ENCODE measurements around the gene PCDHB8.
"Not testable (repeated sequence)": the region's sequence is repeated elsewhere in the genome, so short reads cannot be mapped to it uniquely, and the experiment has no call there.

The PCDHB8 gene

DNA sequence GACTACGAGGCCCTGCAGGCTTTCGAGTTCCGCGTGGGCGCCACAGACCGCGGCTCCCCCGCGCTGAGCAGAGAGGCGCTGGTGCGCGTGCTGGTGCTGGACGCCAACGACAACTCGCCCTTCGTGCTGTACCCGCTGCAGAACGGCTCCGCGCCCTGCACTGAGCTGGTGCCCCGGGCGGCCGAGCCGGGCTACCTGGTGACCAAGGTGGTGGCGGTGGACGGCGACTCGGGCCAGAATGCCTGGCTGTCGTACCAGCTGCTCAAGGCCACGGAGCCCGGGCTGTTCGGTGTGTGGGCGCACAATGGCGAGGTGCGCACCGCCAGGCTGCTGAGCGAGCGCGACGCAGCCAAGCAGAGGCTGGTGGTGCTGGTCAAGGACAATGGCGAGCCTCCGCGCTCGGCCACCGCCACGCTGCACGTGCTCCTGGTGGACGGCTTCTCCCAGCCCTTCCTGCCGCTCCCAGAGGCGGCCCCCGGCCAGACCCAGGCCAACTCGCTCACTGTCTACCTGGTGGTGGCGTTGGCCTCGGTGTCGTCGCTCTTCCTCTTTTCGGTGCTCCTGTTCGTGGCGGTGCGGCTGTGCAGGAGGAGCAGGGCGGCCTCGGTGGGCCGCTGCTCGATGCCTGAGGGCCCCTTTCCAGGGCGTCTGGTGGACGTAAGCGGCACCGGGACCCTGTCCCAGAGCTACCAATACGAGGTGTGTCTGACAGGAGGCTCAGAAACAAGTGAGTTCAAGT is 6.7 kb downstream of the PCDHB8 start:
- DNase-seq (ENCODE audit: low spot score), result not testable (repeated sequence)

DNA sequence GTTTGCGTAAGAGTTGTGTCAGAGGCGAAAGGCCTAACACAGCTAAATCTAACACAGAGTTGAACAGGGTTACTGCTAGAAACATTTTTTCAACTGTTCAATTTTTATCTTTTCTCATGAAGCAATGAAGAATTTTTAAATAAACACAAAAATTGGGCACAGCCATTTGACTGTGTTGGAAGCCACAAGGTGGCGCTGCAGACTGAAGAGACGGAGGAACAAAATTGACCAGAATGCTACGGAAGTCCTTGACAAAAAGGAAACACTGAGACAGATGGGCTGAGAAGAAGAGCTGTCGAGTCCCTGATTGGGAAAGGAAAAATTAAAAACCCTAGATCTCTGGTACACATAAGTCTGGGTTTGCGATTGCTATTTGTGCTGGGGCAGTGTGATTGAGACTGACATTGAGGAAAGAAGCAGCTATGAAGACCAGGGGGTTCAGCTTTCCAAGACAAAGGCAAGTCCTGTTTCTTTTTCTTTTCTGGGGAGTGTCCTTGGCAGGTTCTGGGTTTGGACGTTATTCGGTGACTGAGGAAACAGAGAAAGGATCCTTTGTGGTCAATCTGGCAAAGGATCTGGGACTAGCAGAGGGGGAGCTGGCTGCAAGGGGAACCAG is 9.4 kb downstream of the PCDHB8 start, which contains the start of gene PCDHB9:
Gene PCDHB9 (plus strand): TSS at position 265 of the 616 bp plus-strand sequence. CDS start 158 bp downstream, at position 423.
- DNase-seq (ENCODE audit: low spot score), result no peak

DNA sequence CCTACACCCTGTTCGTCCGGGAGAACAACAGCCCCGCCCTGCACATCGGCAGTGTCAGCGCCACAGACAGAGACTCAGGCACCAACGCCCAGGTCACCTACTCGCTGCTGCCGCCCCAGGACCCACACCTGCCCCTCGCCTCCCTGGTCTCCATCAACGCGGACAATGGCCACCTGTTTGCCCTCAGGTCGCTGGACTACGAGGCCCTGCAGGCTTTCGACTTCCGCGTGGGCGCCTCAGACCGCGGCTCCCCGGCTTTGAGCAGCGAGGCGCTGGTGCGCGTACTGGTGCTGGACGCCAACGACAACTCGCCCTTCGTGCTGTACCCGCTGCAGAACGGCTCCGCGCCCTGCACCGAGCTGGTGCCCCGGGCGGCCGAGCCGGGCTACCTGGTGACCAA is 11.1 kb downstream of the PCDHB8 start:
- not testable (repeated sequence) for DNase-seq (ENCODE audit: low spot score)

DNA sequence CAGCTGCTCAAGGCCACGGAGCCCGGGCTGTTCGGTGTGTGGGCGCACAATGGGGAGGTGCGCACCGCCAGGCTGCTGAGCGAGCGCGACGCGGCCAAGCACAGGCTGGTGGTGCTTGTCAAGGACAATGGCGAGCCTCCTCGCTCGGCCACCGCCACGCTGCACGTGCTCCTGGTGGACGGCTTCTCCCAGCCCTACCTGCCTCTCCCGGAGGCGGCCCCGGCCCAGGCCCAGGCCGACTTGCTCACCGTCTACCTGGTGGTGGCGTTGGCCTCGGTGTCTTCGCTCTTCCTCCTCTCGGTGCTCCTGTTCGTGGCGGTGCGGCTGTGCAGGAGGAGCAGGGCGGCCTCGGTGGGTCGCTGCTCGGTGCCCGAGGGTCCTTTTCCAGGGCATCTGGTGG is 11.5 kb downstream of the PCDHB8 start:
- not testable (repeated sequence) for DNase-seq (ENCODE audit: low spot score)

DNA sequence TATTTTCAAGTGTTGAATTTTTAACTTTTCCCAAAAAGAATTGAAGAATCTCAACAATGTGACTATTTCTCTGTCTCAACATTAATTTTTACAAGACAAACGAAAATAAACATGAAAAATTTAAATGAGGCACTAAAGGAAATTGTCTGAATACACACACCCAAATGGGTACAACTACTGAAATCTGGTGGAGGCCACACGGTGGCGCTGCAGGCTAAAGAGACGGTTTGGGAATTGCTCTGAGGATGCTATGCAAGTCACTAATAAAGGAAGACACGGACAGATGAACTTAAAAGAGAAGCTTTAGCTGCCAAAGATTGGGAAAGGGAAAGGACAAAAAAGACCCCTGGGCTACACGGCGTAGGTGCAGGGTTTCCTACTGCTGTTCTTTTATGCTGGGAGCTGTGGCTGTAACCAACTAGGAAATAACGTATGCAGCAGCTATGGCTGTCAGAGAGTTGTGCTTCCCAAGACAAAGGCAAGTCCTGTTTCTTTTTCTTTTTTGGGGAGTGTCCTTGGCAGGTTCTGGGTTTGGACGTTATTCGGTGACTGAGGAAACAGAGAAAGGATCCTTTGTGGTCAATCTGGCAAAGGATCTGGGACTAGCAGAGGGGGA is 14.6 kb downstream of the PCDHB8 start, which contains the start of gene PCDHB10:
Gene PCDHB10 (plus strand): TSS at position 244 of the 616 bp plus-strand sequence. CDS start 200 bp downstream, at position 444.
- peak; percentile 66 for DNase-seq (ENCODE audit: low spot score)

DNA sequence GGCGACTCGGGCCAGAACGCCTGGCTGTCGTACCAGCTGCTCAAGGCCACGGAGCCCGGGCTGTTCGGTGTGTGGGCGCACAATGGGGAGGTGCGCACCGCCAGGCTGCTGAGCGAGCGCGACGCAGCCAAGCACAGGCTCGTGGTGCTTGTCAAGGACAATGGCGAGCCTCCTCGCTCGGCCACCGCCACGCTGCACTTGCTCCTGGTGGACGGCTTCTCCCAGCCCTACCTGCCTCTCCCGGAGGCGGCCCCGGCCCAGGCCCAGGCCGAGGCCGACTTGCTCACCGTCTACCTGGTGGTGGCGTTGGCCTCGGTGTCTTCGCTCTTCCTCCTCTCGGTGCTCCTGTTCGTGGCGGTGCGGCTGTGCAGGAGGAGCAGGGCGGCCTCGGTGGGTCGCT is 16.7 kb downstream of the PCDHB8 start:
- not testable (repeated sequence) for DNase-seq (ENCODE audit: low spot score)

DNA sequence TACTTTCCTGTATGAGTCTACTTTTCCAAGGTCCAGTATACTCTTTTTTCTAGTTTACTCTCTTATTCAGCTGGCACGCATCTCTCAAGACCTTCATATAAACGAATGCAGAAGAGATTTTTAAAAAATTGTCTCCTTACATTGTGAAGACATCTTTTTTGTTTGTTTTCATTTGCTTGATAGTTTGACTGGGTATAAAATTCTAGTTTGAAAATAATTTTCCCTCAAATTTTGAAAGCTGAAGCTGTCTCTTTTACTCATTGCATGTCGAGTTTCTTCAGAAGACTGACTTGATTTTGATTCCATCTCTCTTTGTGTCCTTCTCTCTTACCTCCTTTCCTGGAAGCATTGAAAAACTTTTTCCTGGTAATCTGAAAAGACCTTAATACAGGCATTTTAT is 18.8 kb downstream of the PCDHB8 start:
- DNase-seq (ENCODE audit: low spot score), result no peak

DNA sequence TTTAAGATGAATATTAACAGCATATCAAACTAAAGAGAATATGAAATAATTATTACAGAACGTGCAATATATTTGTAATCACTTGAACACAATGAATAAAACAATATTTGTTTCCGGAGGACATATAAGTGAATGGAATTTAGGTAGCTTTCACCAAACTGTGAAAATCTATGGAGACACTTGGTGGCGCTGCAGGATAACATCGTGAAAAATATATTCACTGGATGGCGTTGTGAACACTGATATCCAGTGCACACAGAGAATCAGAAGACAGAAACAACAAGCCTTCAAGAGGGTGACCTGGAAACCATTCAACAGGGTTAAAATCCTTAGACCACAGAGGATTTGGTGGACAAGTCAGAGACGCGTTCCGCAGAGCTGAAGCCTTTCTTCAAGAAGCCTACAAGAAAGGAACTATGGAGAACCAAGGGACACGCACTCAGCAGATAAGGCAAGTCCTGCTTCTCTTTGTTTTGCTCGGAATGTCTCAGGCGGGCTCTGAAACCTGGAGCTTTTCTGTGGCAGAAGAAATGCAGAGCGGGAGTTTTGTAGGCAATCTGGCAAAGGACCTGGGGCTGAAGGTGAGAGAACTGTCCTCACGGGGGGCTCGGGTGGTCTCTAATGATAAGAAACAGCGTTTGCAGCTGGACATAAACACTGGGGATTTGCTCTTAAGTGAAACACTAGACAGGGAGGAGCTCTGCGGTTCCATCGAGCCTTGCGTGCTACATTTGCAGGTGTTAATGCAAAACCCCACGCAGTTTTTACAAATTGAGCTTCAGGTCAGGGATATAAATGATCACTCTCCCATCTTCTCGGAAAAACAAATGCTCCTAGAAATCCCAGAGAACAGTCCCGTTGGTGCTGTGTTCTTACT is 22.0 kb downstream of the PCDHB8 start, which contains the start of gene PCDHB11:
Gene PCDHB11 (plus strand): TSS at position 269 of the 877 bp plus-strand sequence. CDS start 148 bp downstream, at position 417.
- DNase-seq (ENCODE audit: low spot score), result no peak

DNA sequence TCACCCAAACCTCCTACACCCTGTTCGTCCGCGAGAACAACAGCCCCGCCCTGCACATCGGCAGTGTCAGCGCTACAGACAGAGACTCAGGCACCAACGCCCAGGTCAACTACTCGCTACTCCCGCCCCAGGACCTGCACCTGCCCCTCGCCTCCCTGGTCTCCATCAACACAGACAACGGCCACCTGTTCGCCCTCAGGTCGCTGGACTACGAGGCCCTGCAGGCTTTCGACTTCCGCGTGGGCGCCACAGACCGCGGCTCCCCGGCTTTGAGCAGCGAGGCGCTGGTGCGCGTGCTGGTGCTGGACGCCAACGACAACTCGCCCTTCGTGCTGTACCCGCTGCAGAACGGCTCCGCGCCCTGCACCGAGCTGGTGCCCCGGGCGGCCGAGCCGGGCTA is 23.5 kb downstream of the PCDHB8 start:
- not testable (repeated sequence) for DNase-seq (ENCODE audit: low spot score)

DNA sequence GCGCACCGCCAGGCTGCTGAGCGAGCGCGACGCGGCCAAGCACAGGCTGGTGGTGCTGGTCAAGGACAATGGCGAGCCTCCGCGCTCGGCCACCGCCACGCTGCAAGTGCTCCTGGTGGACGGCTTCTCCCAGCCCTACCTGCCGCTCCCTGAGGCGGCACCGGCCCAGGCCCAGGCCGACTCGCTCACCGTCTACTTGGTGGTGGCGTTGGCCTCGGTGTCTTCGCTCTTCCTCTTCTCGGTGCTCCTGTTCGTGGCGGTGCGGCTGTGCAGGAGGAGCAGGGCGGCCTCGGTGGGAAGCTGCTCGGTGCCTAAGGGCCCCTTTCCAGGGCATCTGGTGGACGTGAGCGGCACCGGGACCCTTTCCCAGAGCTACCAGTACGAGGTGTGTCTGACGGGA is 24.1 kb downstream of the PCDHB8 start:
- DNase-seq (ENCODE audit: low spot score), result not testable (repeated sequence)

DNA sequence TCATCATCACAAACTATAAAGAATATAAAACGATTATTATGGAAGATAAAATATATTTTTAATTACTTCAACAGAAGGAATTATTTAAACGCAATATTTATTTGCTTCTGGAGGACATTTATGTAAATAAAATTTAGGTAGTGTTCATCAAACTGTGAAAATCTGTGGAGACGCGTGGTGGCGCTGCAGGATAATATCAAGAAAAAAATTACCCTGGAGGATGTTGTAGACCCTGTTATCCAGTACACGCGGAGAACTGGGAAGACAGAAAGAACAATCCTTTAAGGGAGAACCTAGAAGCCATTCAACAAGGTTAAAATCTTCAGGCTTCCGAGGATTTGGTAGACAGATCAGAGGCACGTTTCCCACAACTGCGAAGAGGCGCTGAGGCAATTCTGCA is 30.9 kb downstream of the PCDHB8 start, which contains the start of gene PCDHB12:
Gene PCDHB12 (plus strand): TSS at position 242 of the 400 bp plus-strand sequence. CDS start 189 bp downstream, outside the sequence.
- no peak for DNase-seq (ENCODE audit: low spot score)

DNA sequence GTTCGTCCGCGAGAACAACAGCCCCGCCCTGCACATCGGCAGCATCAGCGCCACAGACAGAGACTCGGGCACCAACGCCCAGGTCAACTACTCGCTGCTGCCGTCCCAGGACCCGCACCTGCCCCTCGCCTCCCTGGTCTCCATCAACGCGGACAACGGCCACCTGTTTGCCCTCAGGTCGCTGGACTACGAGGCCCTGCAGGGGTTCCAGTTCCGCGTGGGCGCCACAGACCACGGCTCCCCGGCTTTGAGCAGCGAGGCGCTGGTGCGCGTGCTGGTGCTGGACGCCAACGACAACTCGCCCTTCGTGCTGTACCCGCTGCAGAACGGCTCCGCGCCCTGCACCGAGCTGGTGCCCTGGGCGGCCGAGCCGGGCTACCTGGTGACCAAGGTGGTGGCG is 32.7 kb downstream of the PCDHB8 start:
- DNase-seq (ENCODE audit: low spot score), result not testable (repeated sequence)

DNA sequence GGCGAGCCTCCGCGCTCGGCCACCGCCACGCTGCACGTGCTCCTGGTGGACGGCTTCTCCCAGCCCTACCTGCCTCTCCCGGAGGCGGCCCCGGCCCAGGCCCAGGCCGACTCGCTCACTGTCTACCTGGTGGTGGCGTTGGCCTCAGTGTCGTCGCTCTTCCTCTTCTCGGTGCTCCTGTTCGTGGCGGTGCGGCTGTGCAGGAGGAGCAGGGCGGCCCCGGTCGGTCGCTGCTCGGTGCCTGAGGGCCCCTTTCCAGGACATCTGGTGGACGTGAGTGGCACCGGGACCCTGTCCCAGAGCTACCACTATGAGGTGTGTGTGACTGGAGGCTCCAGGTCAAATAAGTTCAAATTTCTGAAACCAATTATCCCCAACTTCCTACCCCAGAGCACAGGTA is 33.3 kb downstream of the PCDHB8 start:
- not testable (repeated sequence) for DNase-seq (ENCODE audit: low spot score)

DNA sequence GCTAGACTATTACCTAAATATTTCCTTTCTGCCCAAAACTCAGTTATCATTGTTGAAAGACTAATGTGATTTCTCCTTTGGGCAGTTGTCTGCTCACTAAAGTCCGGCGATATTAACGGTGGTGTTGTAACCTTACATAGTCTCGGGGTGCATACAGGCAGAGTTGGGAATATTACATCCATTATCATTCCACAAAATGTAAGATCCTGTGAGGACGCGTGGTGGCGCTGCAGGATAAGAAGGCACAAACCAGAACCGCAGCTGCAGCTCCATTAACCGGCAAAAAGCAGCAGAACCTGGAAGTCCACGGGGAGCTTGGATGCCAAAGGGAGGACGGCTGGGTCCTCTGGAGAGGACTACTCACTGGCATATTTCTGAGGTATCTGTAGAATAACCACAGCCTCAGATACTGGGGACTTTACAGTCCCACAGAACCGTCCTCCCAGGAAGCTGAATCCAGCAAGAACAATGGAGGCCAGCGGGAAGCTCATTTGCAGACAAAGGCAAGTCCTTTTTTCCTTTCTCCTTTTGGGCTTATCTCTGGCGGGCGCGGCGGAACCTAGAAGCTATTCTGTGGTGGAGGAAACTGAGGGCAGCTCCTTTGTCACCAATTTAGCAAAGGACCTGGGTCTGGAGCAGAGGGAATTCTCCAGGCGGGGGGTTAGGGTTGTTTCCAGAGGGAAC is 36.2 kb downstream of the PCDHB8 start, which contains the start of gene PCDHB13:
Gene PCDHB13 (plus strand): TSS at position 264 of the 684 bp plus-strand sequence. CDS start 205 bp downstream, at position 469.
- not testable (repeated sequence) for DNase-seq (ENCODE audit: low spot score)

DNA sequence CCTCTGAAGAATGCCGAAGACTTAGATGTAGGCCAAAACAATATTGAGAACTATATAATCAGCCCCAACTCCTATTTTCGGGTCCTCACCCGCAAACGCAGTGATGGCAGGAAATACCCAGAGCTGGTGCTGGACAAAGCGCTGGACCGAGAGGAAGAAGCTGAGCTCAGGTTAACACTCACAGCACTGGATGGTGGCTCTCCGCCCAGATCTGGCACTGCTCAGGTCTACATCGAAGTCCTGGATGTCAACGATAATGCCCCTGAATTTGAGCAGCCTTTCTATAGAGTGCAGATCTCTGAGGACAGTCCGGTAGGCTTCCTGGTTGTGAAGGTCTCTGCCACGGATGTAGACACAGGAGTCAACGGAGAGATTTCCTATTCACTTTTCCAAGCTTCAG is 37.0 kb downstream of the PCDHB8 start:
- DNase-seq (ENCODE audit: low spot score), result not testable (repeated sequence)

DNA sequence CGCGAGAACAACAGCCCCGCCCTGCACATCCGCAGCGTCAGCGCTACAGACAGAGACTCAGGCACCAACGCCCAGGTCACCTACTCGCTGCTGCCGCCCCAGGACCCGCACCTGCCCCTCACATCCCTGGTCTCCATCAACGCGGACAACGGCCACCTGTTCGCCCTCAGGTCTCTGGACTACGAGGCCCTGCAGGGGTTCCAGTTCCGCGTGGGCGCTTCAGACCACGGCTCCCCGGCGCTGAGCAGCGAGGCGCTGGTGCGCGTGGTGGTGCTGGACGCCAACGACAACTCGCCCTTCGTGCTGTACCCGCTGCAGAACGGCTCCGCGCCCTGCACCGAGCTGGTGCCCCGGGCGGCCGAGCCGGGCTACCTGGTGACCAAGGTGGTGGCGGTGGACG is 37.9 kb downstream of the PCDHB8 start:
- not testable (repeated sequence) for DNase-seq (ENCODE audit: low spot score)

DNA sequence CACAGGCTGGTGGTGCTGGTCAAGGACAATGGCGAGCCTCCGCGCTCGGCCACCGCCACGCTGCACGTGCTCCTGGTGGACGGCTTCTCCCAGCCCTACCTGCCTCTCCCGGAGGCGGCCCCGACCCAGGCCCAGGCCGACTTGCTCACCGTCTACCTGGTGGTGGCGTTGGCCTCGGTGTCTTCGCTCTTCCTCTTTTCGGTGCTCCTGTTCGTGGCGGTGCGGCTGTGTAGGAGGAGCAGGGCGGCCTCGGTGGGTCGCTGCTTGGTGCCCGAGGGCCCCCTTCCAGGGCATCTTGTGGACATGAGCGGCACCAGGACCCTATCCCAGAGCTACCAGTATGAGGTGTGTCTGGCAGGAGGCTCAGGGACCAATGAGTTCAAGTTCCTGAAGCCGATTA is 38.4 kb downstream of the PCDHB8 start:
- DNase-seq (ENCODE audit: low spot score), result not testable (repeated sequence)

DNA sequence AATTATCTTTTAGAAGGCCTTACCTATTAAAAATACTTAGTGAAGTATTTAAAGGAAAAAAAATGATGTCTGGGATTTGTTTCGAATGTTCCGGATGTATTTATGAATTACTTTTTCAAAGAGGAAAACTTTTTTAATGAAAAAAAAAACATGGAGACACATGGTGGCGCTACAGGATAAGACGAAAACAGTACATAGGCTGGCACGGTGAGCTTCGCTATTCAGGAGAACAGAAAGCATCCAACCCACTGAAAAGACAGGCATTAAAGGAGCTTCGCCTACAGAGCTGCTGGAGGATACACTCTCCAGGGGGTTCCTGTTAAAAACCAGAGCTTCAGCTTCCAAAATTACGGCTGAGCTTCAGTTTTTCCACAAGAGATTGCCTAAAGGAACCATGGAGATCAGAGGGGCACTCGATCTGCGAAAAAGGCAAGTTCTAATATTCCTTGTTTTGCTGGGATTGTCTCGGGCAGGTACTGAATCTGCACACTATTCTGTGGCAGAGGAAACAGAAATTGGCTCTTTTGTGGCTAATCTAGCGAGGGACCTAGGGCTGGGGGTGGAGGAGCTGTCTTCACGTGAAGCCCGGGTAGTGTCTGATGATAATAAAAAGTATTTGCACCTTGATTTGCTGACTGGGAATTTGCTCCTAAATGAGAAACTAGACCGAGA is 45.7 kb downstream of the PCDHB8 start, which contains the start of gene PCDHB14:
Gene PCDHB14 (plus strand): TSS at position 232 of the 672 bp plus-strand sequence. CDS start 163 bp downstream, at position 395.
- no peak for DNase-seq (ENCODE audit: low spot score)

DNA sequence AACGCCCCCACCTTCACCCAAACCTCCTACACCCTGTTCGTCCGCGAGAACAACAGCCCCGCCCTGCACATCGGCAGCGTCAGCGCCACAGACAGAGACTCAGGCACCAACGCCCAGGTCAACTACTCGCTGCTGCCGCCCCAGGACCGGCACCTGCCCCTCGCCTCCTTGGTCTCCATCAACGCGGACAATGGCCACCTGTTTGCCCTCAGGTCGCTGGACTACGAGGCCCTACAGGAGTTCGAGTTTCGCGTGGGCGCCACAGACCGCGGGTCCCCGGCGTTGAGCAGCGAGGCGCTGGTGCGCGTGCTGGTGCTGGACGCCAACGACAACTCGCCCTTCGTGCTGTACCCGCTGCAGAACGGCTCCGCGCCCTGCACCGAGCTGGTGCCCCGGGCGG is 47.3 kb downstream of the PCDHB8 start:
- DNase-seq (ENCODE audit: low spot score), result not testable (repeated sequence)

DNA sequence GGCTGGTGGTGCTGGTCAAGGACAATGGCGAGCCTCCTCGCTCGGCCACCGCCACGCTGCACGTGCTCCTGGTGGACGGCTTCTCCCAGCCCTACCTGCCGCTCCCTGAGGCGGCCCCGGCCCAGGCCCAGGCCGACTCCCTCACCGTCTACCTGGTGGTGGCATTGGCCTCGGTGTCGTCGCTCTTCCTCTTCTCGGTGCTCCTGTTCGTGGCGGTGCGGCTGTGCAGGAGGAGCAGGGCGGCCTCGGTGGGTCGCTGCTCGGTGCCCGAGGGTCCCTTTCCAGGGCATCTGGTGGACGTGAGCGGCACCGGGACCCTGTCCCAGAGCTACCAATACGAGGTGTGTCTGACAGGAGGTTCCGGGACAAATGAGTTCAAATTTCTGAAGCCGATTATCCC is 47.8 kb downstream of the PCDHB8 start:
- not testable (repeated sequence) for DNase-seq (ENCODE audit: low spot score)

Data from ecto neural progenitor cell (in vitro differentiated cells).